ENCODE data around the gene SNX32. TPM values are rescaled to one million over a fixed set of nuclear protein-coding genes. Genes with fewer than 3 reads are reported as not detected.
"Not testable (repeated sequence)": the region's sequence is repeated elsewhere in the genome, so short reads cannot be mapped to it uniquely, and the experiment has no call there.

SNX32 gene
- total RNA-seq, 4 donors from 2014 or later = 0.76 to 1.1 TPM; not detected in 2

DNA sequence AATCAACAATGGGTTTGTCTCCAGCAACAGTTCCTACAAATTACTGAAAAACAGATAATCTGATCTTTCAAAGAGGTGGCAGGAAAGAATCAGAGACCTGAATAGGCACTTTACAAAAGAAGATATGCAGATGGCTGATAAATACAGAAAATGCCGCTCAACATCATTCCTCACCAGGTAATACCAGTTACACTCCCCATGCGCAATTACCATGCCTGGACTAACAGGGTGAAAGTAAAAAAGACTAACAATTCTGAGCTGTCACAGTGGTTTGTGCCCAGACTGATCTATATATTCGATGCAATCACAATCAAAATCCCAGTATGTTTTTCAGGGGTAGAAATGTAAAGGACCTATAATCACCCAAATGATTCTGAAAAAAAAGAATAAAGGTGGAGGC is 10.0 kb downstream of the SNX32 start:
- Histone ChIP-seq H3K4me1 (no peaks in the 10 kb centered on the region), H3K27me3 (no peaks in the 10 kb centered on the region), H3K27ac (no peak overlapping the region), H3K36me3 (no peaks in the 10 kb centered on the region), H3K9me3 (no peaks in the 10 kb centered on the region), H3K4me3 (no peak overlapping the region)
- TF ChIP-seq POLR2A (IDR thresholded peaks at IDR 0.05) (no peak), POLR2AphosphoS5 (IDR thresholded peaks at IDR 0.05) (no peak), EP300 (IDR thresholded peaks at IDR 0.05) (no peak)
- TF ChIP-seq, protein P1, sequence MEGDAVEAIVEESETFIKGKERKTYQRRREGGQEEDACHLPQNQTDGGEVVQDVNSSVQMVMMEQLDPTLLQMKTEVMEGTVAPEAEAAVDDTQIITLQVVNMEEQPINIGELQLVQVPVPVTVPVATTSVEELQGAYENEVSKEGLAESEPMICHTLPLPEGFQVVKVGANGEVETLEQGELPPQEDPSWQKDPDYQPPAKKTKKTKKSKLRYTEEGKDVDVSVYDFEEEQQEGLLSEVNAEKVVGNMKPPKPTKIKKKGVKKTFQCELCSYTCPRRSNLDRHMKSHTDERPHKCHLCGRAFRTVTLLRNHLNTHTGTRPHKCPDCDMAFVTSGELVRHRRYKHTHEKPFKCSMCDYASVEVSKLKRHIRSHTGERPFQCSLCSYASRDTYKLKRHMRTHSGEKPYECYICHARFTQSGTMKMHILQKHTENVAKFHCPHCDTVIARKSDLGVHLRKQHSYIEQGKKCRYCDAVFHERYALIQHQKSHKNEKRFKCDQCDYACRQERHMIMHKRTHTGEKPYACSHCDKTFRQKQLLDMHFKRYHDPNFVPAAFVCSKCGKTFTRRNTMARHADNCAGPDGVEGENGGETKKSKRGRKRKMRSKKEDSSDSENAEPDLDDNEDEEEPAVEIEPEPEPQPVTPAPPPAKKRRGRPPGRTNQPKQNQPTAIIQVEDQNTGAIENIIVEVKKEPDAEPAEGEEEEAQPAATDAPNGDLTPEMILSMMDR (IDR thresholded peaks at IDR 0.05) = no peak
- no peak for DNase-seq (ENCODE audit: low spot score in 2 of 2)
- 94% methylated on average over 3 of the region's 3 CpGs for WGBS

DNA sequence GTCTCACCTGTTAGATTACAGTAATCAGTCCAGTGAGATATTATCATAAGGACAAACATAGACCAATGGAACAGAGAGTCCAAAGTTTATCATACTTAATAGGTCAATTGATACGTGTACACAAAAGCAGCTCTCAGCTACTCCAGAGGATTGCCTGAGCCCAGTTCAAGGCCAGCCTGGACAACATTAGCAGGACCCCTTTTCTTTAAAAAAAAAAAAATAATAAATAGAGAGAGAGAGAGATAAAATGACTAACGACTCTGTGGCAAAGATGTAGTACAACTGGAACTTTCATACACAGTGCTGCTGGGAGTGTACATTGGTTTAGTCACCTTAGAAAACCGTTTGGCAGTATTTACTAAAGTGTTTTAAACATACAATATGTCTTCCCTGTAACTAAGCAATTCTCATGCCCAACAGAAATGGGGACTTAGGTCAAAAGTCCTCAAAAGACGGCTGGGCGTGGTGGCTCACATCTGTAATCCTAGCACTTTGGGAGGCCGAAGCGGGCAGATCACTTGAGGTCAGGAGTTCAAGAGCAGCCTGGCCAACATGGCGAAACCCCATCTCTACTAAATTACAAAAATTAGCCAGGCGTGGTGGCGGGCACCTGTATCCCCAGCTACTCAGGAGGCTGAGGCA is 10.6 kb downstream of the SNX32 start:
- peak in 1 of 2 donors; percentile 20 for DNase-seq (ENCODE audit: low spot score in 2 of 2)
- H3K4me3 ChIP-seq = no peak overlapping the region
- H3K27ac ChIP-seq = no peak overlapping the region
- no peak for TF ChIP-seq POLR2AphosphoS5 (IDR thresholded peaks at IDR 0.05)
- TF ChIP-seq EP300 (IDR thresholded peaks at IDR 0.05) = no peak
- TF ChIP-seq, protein P1 (IDR thresholded peaks at IDR 0.05) = no peak
- no peak for TF ChIP-seq POLR2A (IDR thresholded peaks at IDR 0.05)
- WGBS = 87% methylated on average over 10 of the region's 10 CpGs
- H3K4me1 ChIP-seq = no peaks in the 10 kb centered on the region
- no peaks in the 10 kb centered on the region for H3K27me3 ChIP-seq
- H3K9me3 ChIP-seq = no peaks in the 10 kb centered on the region
- H3K36me3 ChIP-seq = no peaks in the 10 kb centered on the region

DNA sequence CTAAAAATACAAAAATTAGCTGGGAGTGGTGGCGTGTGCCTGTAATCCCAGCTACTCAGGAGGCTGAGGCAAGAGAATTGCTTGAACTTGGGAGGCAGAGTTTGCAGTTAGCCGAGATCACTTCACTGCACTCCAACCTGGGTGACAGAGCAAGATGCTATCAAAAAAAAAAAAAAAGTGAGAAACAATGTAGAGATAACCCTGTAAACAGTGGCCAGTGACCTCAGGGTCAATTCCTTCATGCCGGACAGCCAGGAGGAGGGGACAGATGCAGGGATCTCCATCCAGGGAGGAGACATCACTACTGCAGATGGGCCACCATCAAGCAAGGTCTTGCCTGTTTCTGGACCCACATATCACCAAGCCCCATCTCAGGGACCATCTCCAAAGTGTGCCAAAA is 14.0 kb downstream of the SNX32 start:
- H3K4me1 ChIP-seq = peaks cover 5% of the 10 kb centered on the region
- H3K4me3 ChIP-seq = no peak overlapping the region
- no peak for TF ChIP-seq EP300 (IDR thresholded peaks at IDR 0.05)
- no peak for TF ChIP-seq POLR2A (IDR thresholded peaks at IDR 0.05)
- TF ChIP-seq, protein P1 (IDR thresholded peaks at IDR 0.05) = no peak
- TF ChIP-seq POLR2AphosphoS5 (IDR thresholded peaks at IDR 0.05) = no peak
- no peaks in the 10 kb centered on the region for H3K27me3 ChIP-seq
- peak in 1 of 2 donors; percentile 46 for DNase-seq (ENCODE audit: low spot score in 2 of 2)
- no peaks in the 10 kb centered on the region for H3K9me3 ChIP-seq
- no peak overlapping the region for H3K27ac ChIP-seq
- peaks cover 19% of the 10 kb centered on the region for H3K36me3 ChIP-seq
- WGBS = 88% methylated on average over 3 of the region's 3 CpGs

DNA sequence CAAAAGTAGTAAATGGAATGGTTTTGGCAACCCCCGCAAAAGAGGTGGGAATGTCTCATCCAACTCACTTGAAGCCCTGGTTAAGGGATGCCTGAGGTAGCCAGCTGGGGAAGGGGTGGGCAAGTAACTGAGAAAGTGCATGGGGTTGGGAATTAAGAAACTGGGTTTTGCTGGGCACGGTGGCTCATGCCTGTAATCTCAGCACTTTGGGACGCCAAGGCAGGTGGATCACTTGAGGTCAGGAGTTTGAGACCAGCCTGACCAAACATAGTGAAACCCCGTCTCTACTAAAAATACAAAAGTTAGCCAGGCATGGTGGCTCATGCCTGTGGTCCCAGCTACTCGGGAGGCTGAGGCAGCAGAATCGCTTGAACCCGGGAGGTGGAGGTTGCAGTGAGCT is 14.9 kb downstream of the SNX32 start:
- peaks cover 29% of the 10 kb centered on the region for H3K36me3 ChIP-seq
- peaks cover 14% of the 10 kb centered on the region for H3K4me1 ChIP-seq
- H3K4me3 ChIP-seq, H3K9me3 ChIP-seq, H3K27me3 ChIP-seq, H3K27ac ChIP-seq: not testable (repeated sequence)
- 72% methylated on average over 7 of the region's 7 CpGs for WGBS
- DNase-seq (ENCODE audit: low spot score in 2 of 2) = peak in 1 of 2 donors; percentile 9

DNA sequence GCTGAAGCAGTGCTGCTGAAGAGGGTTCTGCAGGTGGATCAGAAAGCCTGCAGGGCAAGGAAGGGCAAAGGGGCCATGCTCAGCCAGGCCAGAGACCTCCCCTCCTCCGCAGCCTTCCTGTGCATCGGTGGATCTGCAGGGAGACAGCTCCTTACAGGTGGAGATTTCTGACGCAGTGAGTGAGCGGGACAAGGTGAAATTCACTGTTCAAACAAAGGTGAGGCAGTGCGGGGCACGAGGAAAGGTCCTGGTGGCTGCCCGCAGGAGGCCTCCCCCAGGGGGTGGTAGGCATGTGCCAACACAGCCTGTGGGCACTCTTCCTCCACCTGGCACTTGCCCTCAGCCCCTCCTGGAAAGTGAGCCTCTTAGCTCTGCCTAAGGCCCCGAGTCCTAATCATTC is 15.6 kb downstream of the SNX32 start:
- peak in 1 of 2 donors; percentile 41 for DNase-seq (ENCODE audit: low spot score in 2 of 2)
- Histone ChIP-seq H3K36me3 (peaks cover 36% of the 10 kb centered on the region), H3K4me1 (peaks cover 20% of the 10 kb centered on the region), H3K27me3 (no peaks in the 10 kb centered on the region), H3K4me3 (no peak overlapping the region), H3K27ac (no peak overlapping the region), H3K9me3 (no peaks in the 10 kb centered on the region)
- TF ChIP-seq POLR2AphosphoS5 (IDR thresholded peaks at IDR 0.05) (no peak), EP300 (IDR thresholded peaks at IDR 0.05) (no peak), POLR2A (IDR thresholded peaks at IDR 0.05) (no peak)
- TF ChIP-seq, protein P1 (IDR thresholded peaks at IDR 0.05) = no peak
- 71% methylated on average over 4 of the region's 8 CpGs for WGBS
